T47D (cell line): ENCODE data around the gene BAD.
"Not testable (repeated sequence)": the region's sequence is repeated elsewhere in the genome, so short reads cannot be mapped to it uniquely, and the experiment has no call there.

Experiments
- DNase-seq, 2 experiments: peaks; one replicate each; pipeline versions ENCODE4 v3.0.0 to v3.0.0-alpha.2; 2011 to 2012; ENCODE audit warnings: low read depth in 1 of 2, low spot score in 1 of 2
- JUND ChIP-seq: IDR thresholded peaks from 2 replicates; pipeline ENCODE4 v1.6.1; 2012; ENCODE audit warnings: low read depth
- in situ Hi-C: cut with HindIII; loops from 2 replicates; pipeline ENCODE4 v1.10.0; 2016; ENCODE audit warnings: low sequenced_read_pairs, low pct_unique_long_range_greater_than_20kb

Gene BAD

DNA sequence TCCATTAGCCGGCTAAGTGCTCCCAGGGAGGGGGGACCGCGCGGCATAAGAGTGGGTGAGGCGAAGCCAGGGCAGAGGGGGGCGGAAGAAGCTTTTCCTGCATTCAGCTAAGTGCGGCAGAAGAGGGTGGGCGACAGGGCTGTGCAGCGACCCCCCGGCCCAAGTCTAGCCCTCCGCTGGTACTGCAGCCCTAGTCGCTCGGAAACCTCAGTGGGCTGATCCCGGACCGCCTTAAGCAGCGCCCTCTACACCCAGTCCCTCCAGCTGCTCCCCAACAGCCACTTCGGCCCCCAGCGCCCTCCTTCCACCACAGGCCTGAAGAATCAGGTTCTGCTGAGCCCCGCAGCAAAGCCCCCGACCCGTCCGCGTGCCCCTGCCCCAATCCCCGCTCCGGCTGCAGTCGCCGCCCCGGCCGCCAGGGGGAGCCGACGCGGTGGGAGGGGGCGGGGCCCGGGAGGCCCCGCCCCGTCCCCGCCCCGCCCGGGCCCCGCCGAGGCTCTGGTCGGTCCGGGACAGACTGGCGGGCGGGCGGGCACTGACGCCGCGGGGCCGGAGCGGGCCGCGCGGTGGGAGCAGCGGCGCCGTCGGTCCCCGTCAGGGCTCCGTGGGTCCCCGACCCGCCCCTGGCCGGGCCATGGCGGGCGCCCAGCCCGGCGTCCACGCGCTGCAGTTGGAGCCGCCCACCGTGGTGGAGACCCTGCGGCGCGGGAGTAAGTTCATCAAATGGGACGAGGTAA lies 33.3 kb downstream of the BAD start, which contains the start of gene PLCB3:
PLCB3 (plus strand) TSS at position 515 of the 737 bp plus-strand sequence; CDS start at position 635, 120 bp downstream.
- in situ Hi-C loops = no loop called here
- peak; percentile 72 to 80 for DNase-seq
- TF ChIP-seq JUND = no peak

DNA sequence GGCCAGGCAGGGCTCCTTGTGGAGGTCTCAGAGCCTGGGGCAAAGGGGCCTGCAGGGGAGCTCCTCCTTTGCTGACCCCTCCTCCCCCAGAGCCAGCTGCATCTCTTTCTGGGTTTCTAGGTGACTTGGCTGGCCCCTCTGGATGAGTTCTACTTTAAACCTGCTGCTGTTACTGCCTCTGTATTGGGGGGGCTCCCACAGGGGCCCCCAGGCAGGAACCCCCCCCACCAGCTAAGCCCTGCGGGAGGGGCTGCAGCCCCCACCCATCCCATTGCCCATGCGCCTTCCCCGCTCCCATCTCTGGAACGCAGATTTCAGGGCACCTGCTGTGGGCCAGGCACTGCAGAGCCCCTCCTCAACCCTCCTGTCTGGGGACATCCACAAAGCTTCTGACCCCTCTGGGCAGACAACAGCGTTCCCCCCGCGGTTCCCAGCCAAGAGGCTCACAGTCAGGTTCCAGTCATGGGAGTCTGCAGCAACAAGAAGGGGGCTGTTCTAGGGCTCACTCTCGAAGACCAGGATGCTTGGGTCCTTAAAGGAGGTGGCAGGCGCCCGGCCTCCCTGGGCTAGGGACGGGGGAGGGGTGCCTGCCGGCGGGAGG lies 34.0 kb downstream of the BAD start:
- TF ChIP-seq JUND = no peak
- in situ Hi-C loops = no loop called here
- DNase-seq = peak in 1 of 2 experiments; percentile 45

DNA sequence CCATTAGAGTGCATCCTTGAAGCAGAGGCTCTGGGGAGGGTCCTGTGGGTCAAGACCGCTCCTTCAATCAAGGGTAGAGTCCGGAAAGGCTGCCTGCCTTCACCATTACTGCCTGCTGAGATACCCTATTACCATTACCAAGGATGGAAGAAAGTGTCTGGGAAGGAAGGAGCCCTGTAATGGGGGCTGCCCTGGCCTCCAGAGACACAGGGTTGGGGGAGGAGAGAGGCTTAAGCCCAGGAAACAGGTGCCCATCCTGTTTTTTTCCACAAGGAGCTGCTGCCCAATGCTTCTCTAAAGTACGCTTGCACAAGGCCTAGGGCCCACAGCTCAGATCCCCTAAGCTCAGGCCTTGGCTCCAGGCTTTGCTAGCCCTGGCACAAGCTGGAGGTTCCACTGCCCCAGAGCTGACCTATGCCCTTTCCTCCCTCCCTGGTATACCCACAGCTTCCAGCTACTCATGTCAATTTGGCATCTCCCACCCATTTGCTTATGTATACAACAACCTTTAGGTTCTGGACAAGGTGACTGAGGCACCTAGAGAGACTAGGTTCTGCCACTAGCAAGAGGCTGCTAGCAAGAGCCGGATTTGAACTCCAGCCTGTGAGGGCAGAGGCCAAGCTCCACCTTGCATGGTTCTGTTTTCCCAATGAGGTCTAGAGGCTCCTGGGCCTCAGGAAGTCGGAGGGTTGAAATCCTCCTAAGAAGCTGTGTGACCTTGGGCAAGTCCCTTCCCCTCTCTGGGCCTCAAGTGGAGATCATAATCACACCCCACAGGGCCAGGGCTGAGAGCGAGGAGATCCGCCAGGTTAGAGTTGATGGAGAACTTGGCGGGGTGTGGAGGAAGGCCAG lies 34.7 kb downstream of the BAD start:
- no peak for TF ChIP-seq JUND
- in situ Hi-C loops = no loop called here
- no peak for DNase-seq

DNA sequence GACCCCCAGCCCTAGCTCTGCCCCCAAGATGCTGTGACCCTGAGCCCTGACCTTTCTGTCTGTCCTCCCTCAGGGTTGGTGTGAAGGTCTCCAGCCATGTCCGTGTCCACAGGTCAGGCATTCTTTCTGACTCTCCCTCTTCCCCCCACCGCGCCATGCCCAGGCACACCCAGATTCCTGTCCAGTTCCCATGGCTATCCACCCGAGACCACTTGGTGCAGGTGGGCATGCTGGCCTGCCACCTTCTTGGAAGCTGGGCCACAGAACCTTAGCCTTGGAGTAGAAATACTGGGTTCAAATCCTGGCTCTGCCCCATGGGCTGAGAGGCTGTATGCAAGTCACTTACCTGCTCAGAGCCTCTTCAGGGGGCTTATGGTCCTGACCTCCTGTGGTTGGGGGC lies 35.4 kb downstream of the BAD start:
- in situ Hi-C loops = no loop called here
- no peak for DNase-seq
- TF ChIP-seq JUND = no peak

DNA sequence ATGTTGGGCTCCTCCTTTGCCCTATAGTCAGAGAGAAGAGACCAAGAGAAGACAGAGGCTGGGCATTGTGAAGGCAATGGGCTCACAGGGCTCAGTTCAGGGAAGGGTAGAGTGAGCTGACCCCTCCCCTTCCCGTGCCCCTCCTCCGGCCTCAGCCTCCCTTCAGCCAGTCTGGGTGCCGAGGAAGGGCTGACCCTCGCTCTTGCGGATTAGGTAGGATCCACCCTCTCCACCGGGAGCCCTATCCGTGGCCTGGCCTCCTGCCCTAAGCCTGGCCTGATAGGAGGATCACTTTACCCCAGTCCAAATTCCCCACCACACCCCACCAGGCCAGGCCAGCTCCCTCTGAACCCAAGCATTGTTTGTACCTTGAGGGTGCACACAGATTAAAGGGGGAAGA lies 35.9 kb downstream of the BAD start:
- in situ Hi-C loops = no loop called here
- TF ChIP-seq JUND = no peak

DNA sequence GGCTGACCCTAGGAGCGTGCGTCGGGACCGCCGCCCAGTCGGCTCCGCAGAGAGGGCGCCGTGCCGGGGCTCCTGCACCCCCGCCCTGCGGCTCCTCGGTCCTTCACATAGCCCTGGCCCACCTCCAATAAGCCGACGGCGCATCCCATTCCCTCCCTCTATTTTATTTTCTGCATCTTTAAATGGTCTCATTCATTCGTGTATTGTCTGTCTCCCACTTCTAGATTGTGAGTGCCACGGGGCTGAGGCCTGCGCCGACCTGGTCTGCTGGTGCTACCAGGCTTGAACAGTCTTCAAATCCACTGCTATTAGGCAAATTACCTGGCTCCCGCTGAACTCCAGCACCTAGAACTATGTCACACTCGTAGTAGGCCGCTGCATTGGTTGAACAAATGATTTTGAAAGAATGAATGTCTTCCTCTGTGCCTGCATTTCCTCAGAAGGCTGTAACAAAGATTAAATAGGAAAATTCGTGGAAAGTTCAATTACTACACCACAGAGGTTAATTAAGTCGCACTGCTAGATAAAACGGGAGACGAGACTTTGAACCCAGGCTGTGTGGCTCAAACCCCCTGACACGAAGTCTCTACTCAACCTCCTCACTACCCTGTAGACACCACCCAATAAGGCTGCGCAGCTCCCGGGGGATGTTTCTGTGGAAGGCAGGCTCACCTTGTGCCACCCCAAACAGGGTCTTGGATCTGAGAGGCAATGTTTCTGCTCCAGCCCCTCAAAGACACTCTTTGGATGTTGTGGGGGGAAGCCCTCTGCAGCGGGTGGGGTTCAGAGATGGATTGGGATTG lies 36.5 kb downstream of the BAD start:
- no peak for TF ChIP-seq JUND
- in situ Hi-C loops = no loop called here
- DNase-seq = no peak

More for the DNA sequence above, 35.9 kb downstream of the BAD start:
- DNase-seq = no peak

DNA sequence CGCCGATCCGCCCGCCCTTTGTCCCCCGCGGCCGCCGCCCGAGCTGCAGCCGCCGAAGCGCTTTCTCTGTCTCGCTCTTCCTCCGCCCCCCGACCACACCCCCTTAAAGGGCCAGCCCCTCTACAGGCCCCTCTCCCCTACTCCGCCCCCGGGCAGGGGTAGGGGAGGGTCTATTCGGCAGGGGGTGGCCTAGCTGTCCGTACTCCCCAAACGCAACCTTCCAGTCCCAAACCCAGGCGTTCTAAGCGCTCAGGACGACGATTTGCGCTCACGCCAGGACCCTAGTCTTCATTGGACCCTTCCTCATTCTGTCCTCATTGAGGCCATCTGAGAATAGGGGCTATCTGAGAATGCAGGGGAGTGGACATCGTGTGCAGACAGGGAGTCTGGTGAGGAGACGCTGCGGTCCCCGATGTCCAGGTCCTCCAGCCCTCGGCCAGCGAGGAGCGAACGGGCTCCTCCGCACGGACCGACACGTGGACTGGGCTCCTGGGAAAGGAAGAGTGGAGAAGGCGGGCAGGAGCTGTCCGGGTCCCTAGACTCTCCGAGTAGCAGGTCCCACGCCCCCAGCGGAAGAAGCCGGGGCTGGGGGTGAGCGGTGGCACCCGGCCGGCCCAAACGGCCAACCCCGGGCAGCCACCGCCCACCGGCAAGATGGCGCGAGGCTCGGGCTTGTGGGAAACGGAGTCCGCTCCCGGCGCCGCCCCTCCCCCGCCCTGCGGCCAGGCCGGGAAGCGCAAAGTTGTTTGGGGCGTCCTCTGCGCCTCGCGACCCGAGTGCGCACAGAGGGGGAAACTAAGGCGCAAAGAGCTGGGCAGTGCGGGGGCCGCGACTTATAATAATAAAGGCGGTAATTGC lies 37.4 kb downstream of the BAD start, which contains the start of gene PPP1R14B:
PPP1R14B (minus strand) TSS at position 73 of the 858 bp plus-strand sequence. CDS start 270 bp downstream, outside the sequence.
- in situ Hi-C loops = no loop called here
- peak; percentile 94 to 95 for DNase-seq

DNA sequence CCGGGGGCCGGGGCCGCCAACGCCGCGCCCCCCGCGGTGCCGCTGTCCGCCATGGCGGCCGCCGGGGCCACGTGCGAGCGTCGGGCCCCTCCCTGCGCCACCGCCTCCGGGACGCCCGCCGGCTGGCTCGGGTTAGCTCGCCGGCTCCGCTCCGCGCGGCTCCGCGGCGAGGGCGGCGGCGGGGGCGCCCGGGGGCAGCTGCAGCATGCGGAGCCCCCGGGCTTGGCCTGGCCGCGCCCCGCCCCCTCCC lies 37.9 kb downstream of the BAD start:
- in situ Hi-C loops, DNase-seq: not testable (repeated sequence)

More for the DNA sequence above, 37.4 kb downstream of the BAD start, which contains the start of gene PPP1R14B:
- no peak for TF ChIP-seq JUND

DNA sequence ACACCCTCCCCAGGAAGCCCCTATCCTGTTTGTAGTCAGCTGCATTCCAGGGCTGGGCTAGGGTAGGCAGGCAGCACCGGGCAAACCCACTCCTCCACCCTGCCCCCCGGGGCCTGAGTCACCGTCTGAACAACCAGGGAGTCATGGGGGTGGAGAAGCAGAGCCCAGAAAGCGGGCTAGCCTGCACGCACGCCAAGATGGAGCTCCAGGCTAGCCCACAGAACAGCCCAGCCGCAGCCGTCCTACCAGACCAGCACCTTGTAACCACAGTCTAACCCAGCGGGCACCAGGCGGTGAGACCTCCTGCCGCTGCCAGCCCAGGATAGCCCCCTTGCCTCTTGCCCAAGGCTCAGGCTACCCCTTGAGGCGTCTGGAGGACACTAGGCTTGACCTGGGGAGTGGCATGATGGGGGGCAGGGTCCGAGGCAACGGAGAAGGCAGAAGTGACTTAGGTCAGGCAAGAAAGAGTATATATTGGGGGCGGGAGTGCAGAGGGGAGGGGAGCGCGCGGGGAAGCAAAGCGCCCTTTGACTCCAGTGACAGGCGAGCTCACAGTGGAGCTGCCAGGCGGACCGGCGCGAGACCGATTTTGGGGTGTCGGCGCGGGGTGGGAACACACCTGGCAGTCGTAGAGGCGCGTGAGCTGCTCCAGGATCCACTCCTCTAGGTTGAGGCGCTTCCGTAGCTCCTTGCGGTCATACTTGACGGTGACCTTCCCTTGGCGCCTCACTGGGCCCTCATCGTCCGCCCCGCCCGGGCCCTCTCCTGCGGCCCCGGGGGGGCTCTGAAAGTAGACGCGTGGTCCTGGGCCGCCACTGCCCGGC lies 38.5 kb downstream of the BAD start:
- peak; percentile 67 to 81 for DNase-seq
- in situ Hi-C loops = no loop called here
- TF ChIP-seq JUND = no peak

DNA sequence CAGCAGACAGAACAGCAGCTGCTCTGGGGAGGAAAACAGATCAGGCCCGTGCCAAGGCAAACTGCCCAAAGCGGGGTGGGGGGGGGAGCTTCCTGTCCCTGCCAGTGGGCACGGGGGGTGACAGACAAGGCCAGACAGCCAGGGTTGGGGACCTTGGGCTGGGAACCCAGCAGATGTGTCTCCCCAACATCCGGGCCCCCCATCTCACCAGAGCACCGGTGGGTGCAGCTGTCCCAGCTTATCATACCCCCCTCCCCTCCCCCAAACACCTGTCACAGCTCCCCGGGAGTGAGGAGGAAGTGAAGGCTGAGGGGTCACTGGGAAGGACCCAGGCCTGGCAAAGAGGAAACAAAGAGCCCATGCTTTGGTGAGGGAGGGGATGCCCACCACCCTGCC lies 39.1 kb downstream of the BAD start:
- DNase-seq = peak in 1 of 2 experiments; percentile 51
- in situ Hi-C loops = no loop called here
- no peak for TF ChIP-seq JUND

DNA sequence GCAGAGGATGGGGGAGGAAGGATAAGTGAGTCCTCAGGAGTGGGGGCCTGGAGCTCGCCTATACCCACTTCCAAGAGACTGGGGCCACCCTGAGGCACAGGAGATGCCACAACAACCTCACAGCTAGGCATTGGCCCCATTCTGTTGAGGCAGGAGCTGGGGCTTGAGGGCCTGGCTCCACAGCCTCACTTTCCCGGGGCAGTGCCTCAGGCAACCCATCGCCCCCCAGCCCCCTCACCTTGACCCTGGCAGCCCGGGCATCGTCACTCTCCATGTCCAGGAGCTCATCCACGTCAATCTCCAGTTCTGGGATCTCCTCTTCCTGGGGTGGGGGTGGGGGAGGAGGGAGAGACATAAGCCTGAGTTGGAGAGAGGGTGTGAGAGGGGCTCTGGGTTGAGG lies 39.5 kb downstream of the BAD start:
- in situ Hi-C loops = no loop called here
- no peak for TF ChIP-seq JUND
- no peak for DNase-seq
